ENCODE results near the gene CPNE2. TPM values are rescaled to one million over a fixed set of nuclear protein-coding genes. Genes with fewer than 3 reads are reported as not detected.
"Not testable (repeated sequence)": the region's sequence is repeated elsewhere in the genome, so short reads cannot be mapped to it uniquely, and the experiment has no call there.

CPNE2 gene
- total RNA-seq, 1 donor from 2014 or later: 64.5 TPM

DNA sequence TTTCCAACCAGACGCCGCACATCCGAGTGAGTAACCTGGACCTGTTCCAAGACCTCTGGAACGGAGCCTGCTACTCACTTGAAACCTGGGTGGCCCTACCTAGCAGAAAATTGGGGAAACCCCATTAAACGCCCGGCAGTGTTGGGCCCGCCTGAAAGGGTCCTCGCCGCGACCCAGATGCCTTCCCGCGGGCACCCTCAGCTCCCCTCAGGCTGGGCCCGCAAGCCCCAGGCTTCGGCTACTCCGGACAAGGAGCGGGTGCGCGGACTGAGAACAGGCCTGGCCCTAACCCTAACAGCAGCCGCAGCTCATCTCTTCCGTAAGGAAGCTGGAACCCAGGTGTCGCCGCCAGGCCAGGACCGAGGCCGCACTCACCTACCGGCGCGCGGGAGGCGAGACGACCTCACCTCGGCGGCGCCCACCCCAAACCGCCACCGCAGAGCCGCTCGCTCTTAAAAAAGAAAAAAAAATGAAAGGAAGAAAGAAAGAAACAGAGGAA lies 93.1 kb downstream of the CPNE2 start:
- peak; percentile 14 for ATAC-seq

DNA sequence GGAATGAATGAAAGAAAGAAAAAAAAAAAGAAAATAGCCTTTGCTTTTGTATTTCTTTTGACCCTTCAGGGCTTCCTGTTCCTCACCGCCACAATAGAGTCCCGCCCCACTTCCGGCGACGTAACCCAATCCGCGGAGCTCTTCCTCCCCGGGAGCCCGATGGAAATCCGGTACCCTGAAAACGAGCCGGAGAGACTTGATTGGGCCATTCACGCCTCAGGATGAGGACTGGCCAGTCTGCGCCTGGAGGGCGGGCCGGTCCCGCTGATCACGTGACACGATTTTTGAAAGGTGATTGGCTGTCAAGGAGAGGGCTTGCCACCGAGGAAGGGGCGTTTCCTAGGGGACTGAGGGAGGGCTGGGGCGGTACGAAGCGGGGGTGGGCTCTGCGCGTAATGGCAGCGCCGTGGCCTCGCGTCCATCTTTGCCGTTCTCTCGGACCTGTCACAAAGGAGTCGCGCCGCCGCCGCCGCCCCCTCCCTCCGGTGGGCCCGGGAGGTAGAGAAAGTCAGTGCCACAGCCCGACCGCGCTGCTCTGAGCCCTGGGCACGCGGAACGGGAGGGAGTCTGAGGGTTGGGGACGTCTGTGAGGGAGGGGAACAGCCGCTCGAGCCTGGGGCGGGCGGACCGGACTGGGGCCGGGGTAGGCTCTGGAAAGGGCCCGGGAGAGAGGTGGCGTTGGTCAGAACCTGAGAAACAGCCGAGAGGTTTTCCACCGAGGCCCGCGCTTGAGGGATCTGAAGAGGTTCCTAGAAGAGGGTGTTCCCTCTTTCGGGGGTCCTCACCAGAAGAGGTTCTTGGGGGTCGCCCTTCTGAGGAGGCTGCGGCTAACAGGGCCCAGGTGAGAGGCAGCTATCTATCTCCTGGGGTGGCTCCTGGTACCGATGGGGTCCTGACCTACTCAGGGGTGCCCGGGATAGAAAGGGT lies 93.8 kb downstream of the CPNE2 start, which contains the start of the genes PSME3IP1 and RSPRY1:
Gene PSME3IP1, minus strand, starts transcription at position 95 of the 927 bp plus-strand sequence. CDS start 12,185 bp downstream, outside the sequence.
Gene RSPRY1, plus strand, starts transcription at position 385 of the 927 bp plus-strand sequence. CDS start 18,330 bp downstream, outside the sequence.
- H3K9me3 ChIP-seq: no peaks in the 10 kb centered on the region
- no peaks in the 10 kb centered on the region for H3K36me3 ChIP-seq
- H3K4me1 ChIP-seq: peaks cover 22% of the 10 kb centered on the region
- peak within 1 kb of the TSS; percentile 94 for H3K27ac ChIP-seq
- H3K4me3 ChIP-seq: peak within 1 kb of the TSS; percentile 96
- intact Hi-C loops (cut with DNase I): no loop called here
- no peaks in the 10 kb centered on the region for H3K27me3 ChIP-seq
- TF ChIP-seq, protein P1, sequence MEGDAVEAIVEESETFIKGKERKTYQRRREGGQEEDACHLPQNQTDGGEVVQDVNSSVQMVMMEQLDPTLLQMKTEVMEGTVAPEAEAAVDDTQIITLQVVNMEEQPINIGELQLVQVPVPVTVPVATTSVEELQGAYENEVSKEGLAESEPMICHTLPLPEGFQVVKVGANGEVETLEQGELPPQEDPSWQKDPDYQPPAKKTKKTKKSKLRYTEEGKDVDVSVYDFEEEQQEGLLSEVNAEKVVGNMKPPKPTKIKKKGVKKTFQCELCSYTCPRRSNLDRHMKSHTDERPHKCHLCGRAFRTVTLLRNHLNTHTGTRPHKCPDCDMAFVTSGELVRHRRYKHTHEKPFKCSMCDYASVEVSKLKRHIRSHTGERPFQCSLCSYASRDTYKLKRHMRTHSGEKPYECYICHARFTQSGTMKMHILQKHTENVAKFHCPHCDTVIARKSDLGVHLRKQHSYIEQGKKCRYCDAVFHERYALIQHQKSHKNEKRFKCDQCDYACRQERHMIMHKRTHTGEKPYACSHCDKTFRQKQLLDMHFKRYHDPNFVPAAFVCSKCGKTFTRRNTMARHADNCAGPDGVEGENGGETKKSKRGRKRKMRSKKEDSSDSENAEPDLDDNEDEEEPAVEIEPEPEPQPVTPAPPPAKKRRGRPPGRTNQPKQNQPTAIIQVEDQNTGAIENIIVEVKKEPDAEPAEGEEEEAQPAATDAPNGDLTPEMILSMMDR (IDR thresholded peaks at IDR 0.05): no peak
- DNase-seq (peak; percentile 97), ATAC-seq (peak; percentile 97)

More for the DNA sequence above, 93.1 kb downstream of the CPNE2 start:
- Histone ChIP-seq H3K27ac (peak overlapping the region; percentile 89), H3K4me1 (peaks cover 18% of the 10 kb centered on the region), H3K27me3 (no peaks in the 10 kb centered on the region), H3K4me3 (peak overlapping the region; percentile 96), H3K9me3 (no peaks in the 10 kb centered on the region), H3K36me3 (no peaks in the 10 kb centered on the region)
- TF ChIP-seq, protein P1 (IDR thresholded peaks at IDR 0.05): no peak
- DNase-seq: no peak
- intact Hi-C loops (cut with DNase I): no loop called here

DNA sequence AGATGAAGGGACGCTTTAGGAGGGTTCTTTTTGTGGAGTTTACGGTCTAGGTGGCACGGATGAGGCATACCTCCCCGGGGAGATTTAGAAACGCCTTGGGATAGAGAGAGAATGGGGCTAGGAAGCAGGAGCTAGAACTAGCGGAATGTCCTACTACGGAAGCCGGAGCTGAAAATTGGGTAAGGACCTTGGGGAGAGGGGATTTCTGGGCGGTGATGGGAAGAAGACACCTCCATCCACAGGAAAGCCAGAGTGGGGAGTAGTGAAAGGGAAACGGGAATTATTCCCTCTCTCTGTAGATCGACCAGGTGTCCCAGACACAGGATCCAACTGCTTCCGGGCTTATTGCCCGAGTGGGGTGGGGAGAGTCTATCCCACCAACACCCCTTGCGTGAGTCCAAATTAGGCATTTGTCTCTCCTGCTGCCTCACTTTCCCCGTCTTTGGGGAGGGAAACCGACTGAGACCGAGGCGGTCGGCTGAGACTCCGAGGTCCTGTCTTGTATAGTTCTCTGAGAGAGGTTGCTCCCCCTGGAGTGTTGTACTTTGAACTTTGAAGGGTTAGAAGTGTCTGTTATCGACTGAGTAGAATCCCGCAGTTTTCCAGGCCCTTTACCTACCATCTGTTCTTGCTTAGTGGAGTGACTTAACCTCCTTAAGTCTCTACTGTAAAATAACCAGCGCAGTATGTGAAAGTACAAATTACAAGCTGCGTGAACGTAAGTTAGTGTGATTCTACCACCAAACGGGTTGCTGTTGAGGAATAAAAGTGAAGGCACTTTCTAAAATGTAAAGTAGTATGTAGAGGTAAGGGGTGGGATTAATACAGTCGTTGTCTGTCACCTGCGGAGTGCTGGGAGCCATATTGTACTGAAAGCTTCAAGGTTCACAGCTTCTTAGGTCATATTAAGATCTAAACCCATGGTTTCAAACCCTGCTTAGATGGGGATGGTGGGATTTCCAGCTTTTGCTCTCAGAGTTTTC lies 94.8 kb downstream of the CPNE2 start:
- DNase-seq (no peak), ATAC-seq (peak; percentile 0)
- H3K4me1 ChIP-seq: peaks cover 28% of the 10 kb centered on the region
- no peaks in the 10 kb centered on the region for H3K9me3 ChIP-seq
- peak overlapping the region; percentile 94 for H3K27ac ChIP-seq
- H3K27me3 ChIP-seq: no peaks in the 10 kb centered on the region
- no peaks in the 10 kb centered on the region for H3K36me3 ChIP-seq
- TF ChIP-seq, protein P1 (IDR thresholded peaks at IDR 0.05): no peak
- H3K4me3 ChIP-seq: peak overlapping the region; percentile 96
- intact Hi-C loops (cut with DNase I): no loop called here

DNA sequence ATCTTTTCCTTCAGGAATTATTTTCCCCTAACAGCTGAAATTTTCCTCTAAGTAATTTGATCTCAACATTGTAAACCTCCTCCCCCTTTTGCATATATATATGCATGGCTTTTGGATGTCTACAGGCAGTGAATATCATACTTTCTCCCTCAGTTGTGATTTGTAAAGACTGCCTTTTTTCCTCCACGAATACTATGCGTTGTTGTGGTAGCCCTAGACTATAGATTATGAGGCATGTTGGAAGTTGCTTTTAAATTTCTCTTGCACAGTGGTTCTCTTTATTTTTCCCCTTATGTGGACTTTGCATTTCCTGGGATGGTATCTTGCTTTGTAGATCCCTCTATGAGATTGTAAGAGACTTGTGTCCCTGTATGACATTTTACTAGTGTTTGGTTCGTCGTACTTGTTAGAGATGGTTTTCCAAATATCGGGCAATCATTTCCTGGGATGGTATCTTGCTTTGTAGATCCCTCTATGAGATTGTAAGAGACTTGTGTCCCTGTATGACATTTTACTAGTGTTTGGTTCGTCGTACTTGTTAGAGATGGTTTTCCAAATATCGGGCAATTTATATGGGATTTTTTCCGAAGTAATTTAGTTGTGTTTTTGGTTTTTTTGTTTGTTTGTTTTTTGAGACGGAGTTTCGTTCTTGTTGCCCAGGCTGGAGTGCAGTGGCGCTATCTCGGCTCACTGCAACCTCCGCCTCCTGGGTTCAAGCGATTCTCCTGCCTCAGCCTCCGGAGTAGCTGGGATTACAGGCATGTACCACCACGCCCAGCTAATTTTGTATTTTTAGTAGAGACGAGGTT lies 95.7 kb downstream of the CPNE2 start:
- H3K4me1 ChIP-seq: peaks cover 31% of the 10 kb centered on the region
- peak overlapping the region; percentile 96 for H3K4me3 ChIP-seq
- H3K27me3 ChIP-seq; ATAC-seq; DNase-seq; intact Hi-C loops (cut with DNase I); H3K36me3 ChIP-seq; H3K9me3 ChIP-seq: not testable (repeated sequence)
- H3K27ac ChIP-seq: peak overlapping the region; percentile 94

DNA sequence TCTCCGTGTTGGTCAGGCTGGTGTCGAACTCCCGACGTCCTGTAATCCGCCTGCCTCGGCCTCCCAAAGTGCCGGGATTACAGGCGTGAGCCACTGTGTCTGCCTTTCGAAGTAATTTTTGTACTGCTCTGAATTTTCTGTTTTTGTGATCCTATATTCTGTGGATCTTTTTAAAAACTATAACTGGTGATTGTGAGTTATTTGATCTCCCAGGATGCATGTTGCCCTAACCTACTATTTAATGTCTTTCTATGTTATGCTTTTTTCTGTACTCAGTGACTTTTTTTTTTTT lies 96.3 kb downstream of the CPNE2 start:
- TF ChIP-seq, protein P1 (IDR thresholded peaks at IDR 0.05): no peak
- Histone ChIP-seq H3K27ac (no peak overlapping the region), H3K9me3 (no peaks in the 10 kb centered on the region), H3K27me3 (no peaks in the 10 kb centered on the region), H3K36me3 (no peaks in the 10 kb centered on the region), H3K4me3 (no peak overlapping the region), H3K4me1 (peaks cover 35% of the 10 kb centered on the region)
- no peak for ATAC-seq
- DNase-seq: no peak
- intact Hi-C loops (cut with DNase I): no loop called here

DNA sequence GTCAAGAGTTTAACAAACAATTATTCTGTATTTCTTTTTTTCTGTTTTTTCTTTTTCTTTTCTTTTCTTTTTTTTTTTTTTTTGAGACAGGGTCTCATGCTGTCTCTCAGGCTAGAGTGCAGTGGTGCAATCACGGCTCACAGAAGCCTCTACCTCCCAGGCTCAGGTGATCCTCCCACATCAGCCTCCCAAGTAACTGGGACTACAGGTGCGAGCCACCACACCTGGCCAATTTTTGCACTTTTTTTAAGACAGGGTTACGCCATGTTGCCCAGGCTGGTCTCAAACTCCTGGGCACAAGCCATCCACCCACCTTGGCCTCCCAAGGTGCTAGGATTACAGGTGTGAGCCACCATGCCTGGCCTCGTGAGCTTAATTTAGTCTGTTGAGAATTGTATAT lies 97.1 kb downstream of the CPNE2 start:
- DNase-seq; H3K36me3 ChIP-seq; H3K27me3 ChIP-seq; H3K27ac ChIP-seq; H3K4me3 ChIP-seq; intact Hi-C loops (cut with DNase I); ATAC-seq; H3K9me3 ChIP-seq: not testable (repeated sequence)
- H3K4me1 ChIP-seq: peaks cover 29% of the 10 kb centered on the region
